GM10266 (cell line): ENCODE data around the gene TMEM178B.

Source experiments
- DNase-seq: peaks from one replicate; pipeline ENCODE4 v3.0.0; 2012; ENCODE audit errors: extremely low spot score
- CTCF ChIP-seq: IDR thresholded peaks from 2 replicates; pipeline ENCODE4 v1.5.1; 2012; ENCODE audit warnings: mild to moderate bottlenecking, low read depth; ENCODE audit not compliant: control insufficient read depth, insufficient read depth; ENCODE audit errors: missing control alignments

Gene TMEM178B

GRCh38 chr7:141071260-141071854 lies 2.5 kb upstream of the TMEM178B start:
- DNase-seq: peak; percentile 30

GRCh38 chr7:141071855-141072547 lies 1.9 kb upstream of the TMEM178B start:
- DNase-seq: no peak
- TF ChIP-seq CTCF: no peak

More at GRCh38 chr7:141071260-141071854, 2.5 kb upstream of the TMEM178B start:
- TF ChIP-seq CTCF: peak; percentile 37

- TF ChIP-seq CTCF: no peak
- peak; percentile 15 for DNase-seq
These were observed 1.2 kb upstream of the TMEM178B start for GRCh38 chr7:141072548-141073172.

GRCh38 chr7:141073173-141073640 lies 657 bp upstream of the TMEM178B start:
- no peak for TF ChIP-seq CTCF
- peak; percentile 26 for DNase-seq

- peak; percentile 30 for DNase-seq
- no peak for TF ChIP-seq CTCF
These were observed 513 bp downstream of the TMEM178B start for GRCh38 chr7:141074162-141074991.

GRCh38 chr7:141074997-141075396 lies 1.1 kb downstream of the TMEM178B start:
- no peak for TF ChIP-seq CTCF
- no peak for DNase-seq
